DOHH2 (cell line): ENCODE results near the gene COX10.

Experiments used
- H3F3A ChIP-seq: fragments of 200-600 bp; sonication (generic), shearing (Covaris generic); 2 replicates; pipeline ENCODE4 v1.6.0; 2016; ENCODE audit warnings: antibody characterized with exemption, mild to moderate bottlenecking; ENCODE audit not compliant: control insufficient read depth, insufficient read depth
- H3K27ac ChIP-seq: fragments of 200-600 bp; sonication (generic); 2 replicates; pipeline ENCODE4 v1.5.1; 2014; ENCODE audit warnings: low read depth, mild to moderate bottlenecking, low read length, moderate library complexity
- H3K27me3 ChIP-seq: fragments of 200-600 bp; sonication (generic); 2 replicates; pipeline ENCODE4 v1.6.1; 2014; ENCODE audit warnings: mild to moderate bottlenecking, low read length, mixed read lengths; ENCODE audit not compliant: control insufficient read depth
- H3K36me3 ChIP-seq: fragments of 200-600 bp; sonication (generic); 2 replicates; pipeline ENCODE4 v1.6.1; 2014; ENCODE audit warnings: mild to moderate bottlenecking, low read length, moderate library complexity, mixed read lengths; ENCODE audit not compliant: control insufficient read depth
- H3K4me1 ChIP-seq: fragments of 200-600 bp; sonication (generic); 2 replicates; pipeline ENCODE4 v1.6.1; 2014; ENCODE audit warnings: mild to moderate bottlenecking, low read length, mixed read lengths; ENCODE audit not compliant: control insufficient read depth
- H3K4me2 ChIP-seq: fragments of 200-600 bp; sonication (generic); 2 replicates; pipeline ENCODE4 v1.6.0; 2014; ENCODE audit warnings: mild to moderate bottlenecking, low read length, moderate library complexity
- H3K4me3 ChIP-seq: fragments of 200-600 bp; sonication (generic); 2 replicates; pipeline ENCODE4 v1.5.1; 2014; ENCODE audit warnings: mild to moderate bottlenecking, low read length, mixed read lengths
- H3K79me2 ChIP-seq: fragments of 200-600 bp; sonication (generic); 2 replicates; pipeline ENCODE4 v1.6.1; 2014; ENCODE audit warnings: mild to moderate bottlenecking, low read length, mixed read lengths; ENCODE audit not compliant: control insufficient read depth
- H3K9me2 ChIP-seq: fragments of 200-600 bp; sonication (generic); replicated peaks from 2 replicates; pipeline ENCODE4 v1.6.1; 2014; ENCODE audit warnings: mild to moderate bottlenecking, low read length, mixed read lengths; ENCODE audit not compliant: control insufficient read depth
- H3K9me3 ChIP-seq: fragments of 200-600 bp; sonication (generic); 2 replicates; pipeline ENCODE4 v1.6.1; 2014; ENCODE audit warnings: antibody characterized with exemption, low read length, mixed read lengths; ENCODE audit not compliant: control insufficient read depth, insufficient read depth
- H4K20me1 ChIP-seq: fragments of 200-600 bp; sonication (generic); 2 replicates; pipeline ENCODE4 v1.6.0; 2014; ENCODE audit warnings: low read depth, mild to moderate bottlenecking, antibody characterized with exemption, low read length, moderate library complexity; ENCODE audit not compliant: control insufficient read depth, insufficient read depth
- CTCF ChIP-seq: fragments of 200-600 bp; sonication (generic); IDR thresholded peaks from one replicate; pipeline ENCODE4 v1.5.1; 2014; ENCODE audit warnings: antibody characterized with exemption, mild to moderate bottlenecking, low read depth, low read length; ENCODE audit not compliant: poor library complexity, severe bottlenecking
- EZH2phosphoT487 ChIP-seq: fragments of 200-600 bp; sonication (generic); IDR thresholded peaks from 2 replicates; pipeline ENCODE4 v1.6.1; 2017; ENCODE audit warnings: borderline replicate concordance, mild to moderate bottlenecking, antibody characterized with exemption, low read length, moderate library complexity, mixed read lengths

The COX10 gene

DNA sequence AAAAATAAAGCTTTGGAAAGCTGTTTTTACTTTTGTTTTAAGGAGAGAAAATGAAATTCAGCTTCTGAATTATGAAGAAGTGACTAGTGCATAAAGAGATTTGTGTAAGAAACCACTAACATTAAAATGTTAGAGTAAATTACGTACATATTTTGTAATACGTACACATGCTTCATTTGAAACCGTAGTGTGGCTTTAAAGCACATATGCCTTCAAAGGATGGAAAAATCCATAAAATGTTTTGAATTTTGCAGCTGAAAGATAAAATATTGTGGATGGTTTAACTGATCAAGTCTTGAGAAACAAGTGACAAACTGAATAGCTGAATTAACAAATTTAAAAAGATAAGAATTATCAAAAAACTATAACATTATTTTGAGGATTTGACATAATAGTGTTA is 35.4 kb downstream of the COX10 start:
- Histone ChIP-seq H4K20me1 (no peaks in the 10 kb centered on the region), H3K27me3 (no peaks in the 10 kb centered on the region), H3K27ac (no peak overlapping the region), H3K36me3 (peaks cover 35% of the 10 kb centered on the region), H3K9me2 (no peaks in the 10 kb centered on the region), H3F3A (no peaks in the 10 kb centered on the region), H3K4me3 (no peak overlapping the region), H3K4me2 (no peak overlapping the region), H3K4me1 (no peaks in the 10 kb centered on the region), H3K79me2 (peaks cover 23% of the 10 kb centered on the region), H3K9me3 (no peaks in the 10 kb centered on the region)
- no peak for TF ChIP-seq EZH2phosphoT487

DNA sequence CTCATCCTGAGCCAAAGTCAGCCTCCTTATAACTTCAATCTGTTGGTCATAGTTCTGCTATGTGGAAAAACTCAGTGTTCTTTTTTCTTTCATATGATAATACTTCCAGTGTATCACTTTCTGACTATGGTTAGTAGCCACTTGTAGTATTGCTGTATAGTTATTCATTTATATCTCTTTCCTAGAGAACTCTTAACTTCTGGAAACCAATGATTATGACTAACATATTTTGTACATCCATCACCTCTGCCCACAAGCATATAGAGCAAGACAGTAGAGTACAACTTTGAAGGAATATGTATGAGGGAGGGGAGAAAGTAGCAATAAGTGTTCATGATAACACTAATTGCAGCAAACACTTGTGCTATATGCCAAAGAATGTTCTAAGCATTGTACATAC is 38.6 kb downstream of the COX10 start:
- Histone ChIP-seq H3F3A (no peaks in the 10 kb centered on the region), H3K4me3 (no peak overlapping the region), H3K9me2 (no peaks in the 10 kb centered on the region), H3K4me2 (no peak overlapping the region), H3K9me3 (no peaks in the 10 kb centered on the region), H3K4me1 (no peaks in the 10 kb centered on the region), H3K27ac (no peak overlapping the region), H3K36me3 (peaks cover 24% of the 10 kb centered on the region), H3K27me3 (no peaks in the 10 kb centered on the region), H4K20me1 (no peaks in the 10 kb centered on the region), H3K79me2 (peaks cover 33% of the 10 kb centered on the region)
- no peak for TF ChIP-seq CTCF
- no peak for TF ChIP-seq EZH2phosphoT487

DNA sequence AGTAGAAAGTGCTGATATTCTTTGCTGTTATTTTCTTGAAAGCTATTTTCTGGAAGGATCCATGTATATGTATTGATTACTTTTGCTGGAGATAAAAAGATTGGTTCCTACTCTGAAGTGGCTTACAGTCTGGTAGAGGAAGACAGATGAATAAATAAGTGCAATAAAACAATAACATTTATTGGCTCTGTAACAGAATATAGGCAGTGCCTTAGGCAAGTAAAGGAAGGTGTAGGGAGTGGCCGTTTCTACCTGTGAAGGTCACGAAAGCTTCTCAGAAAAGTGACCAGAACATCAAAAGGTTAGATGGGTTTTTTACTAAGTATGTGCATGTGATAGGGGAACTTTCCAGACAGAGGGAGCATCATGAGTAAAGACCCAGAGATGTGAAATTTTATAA is 43.1 kb downstream of the COX10 start:
- Histone ChIP-seq H3K27ac (no peak overlapping the region), H3K4me1 (no peaks in the 10 kb centered on the region), H4K20me1 (no peaks in the 10 kb centered on the region), H3K9me2 (no peaks in the 10 kb centered on the region), H3K4me3 (no peak overlapping the region), H3K36me3 (peaks cover 10% of the 10 kb centered on the region), H3K27me3 (no peaks in the 10 kb centered on the region), H3K79me2 (peaks cover 36% of the 10 kb centered on the region), H3F3A (no peaks in the 10 kb centered on the region), H3K4me2 (no peak overlapping the region), H3K9me3 (no peaks in the 10 kb centered on the region)
- TF ChIP-seq CTCF (no peak), EZH2phosphoT487 (no peak)

DNA sequence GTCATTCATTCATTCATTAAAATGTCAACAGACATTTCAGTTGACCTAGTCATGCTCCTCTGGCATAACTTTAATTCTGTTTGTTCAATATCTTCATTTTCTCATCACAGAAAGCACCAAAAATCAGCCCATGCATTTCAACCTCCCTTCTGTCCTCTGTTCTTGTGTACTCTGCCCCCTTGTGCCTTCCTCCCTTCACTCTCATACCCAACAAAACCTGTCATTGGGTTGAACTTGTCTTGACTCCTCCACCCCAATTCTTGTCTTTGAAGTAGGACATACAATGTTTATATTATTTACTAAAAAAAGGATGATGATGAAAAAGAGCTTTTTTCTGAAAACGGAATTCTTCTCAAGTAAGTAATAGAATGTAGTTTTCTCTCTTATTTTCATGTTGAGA is 43.8 kb downstream of the COX10 start:
- Histone ChIP-seq H3K27ac (no peak overlapping the region), H3K36me3 (peaks cover 4% of the 10 kb centered on the region; the same call in 1 of the 2 replicates), H3K9me2 (no peaks in the 10 kb centered on the region), H3K4me3 (no peak overlapping the region), H3K4me1 (no peaks in the 10 kb centered on the region), H3K27me3 (no peaks in the 10 kb centered on the region), H4K20me1 (no peaks in the 10 kb centered on the region), H3K79me2 (peaks cover 35% of the 10 kb centered on the region), H3K4me2 (no peak overlapping the region), H3F3A (no peaks in the 10 kb centered on the region), H3K9me3 (no peaks in the 10 kb centered on the region)
- TF ChIP-seq EZH2phosphoT487 (no peak), CTCF (no peak)
